MCF 10A (cell line): Measurements from ENCODE around the gene WFIKKN2. TPM values are rescaled to one million over a fixed set of nuclear protein-coding genes. Genes with fewer than 3 reads are reported as not detected.

Experiments
- BruUV-seq: library from RNA; stranded (reverse); fragments of 400-500 nt; replicated peaks from 2 replicates; lab custom pipeline; 2021; lab: Mats Ljungman, UMichigan
- CTCF ChIA-PET: fragments of 300-600 bp; sonication (Branson Sonifier 250); formaldehyde crosslinking; extraction: SDS; loops from one replicate; lab custom pipeline; 2021; ENCODE audit warnings: antibody characterized with exemption, inconsistent platforms; lab: Yijun Ruan, JAX
- POLR2A ChIA-PET: fragments of 300-600, 350-650 bp; sonication (Branson Sonifier 250); formaldehyde crosslinking; extraction: SDS; loops from one replicate; lab custom pipeline; 2020; ENCODE audit warnings: antibody characterized with exemption, inconsistent platforms; lab: Yijun Ruan, JAX
- DNase-seq: peaks from one replicate; pipeline ENCODE4 v3.0.0-alpha.2; 2018; ENCODE audit not compliant: unreplicated experiment
- H3K27ac Mint-ChIP-seq: one replicate; pipeline ENCODE4 v1.8.0; 2022; ENCODE audit warnings: mild to moderate bottlenecking, low read depth, mixed read lengths; ENCODE audit not compliant: unreplicated experiment
- H3K27me3 Mint-ChIP-seq: one replicate; pipeline ENCODE4 v1.8.0; 2022; ENCODE audit warnings: mixed read lengths; ENCODE audit not compliant: insufficient read depth, unreplicated experiment
- H3K36me3 Mint-ChIP-seq: one replicate; pipeline ENCODE4 v1.8.0; 2022; ENCODE audit warnings: mild to moderate bottlenecking, moderate library complexity, mixed read lengths; ENCODE audit not compliant: insufficient read depth, unreplicated experiment
- H3K4me1 Mint-ChIP-seq: one replicate; pipeline ENCODE4 v1.8.0; 2022; ENCODE audit warnings: mixed read lengths; ENCODE audit not compliant: insufficient read depth, unreplicated experiment
- H3K4me3 Mint-ChIP-seq: one replicate; pipeline ENCODE4 v1.8.0; 2022; ENCODE audit warnings: mild to moderate bottlenecking, moderate library complexity, mixed read lengths; ENCODE audit not compliant: unreplicated experiment
- H3K9me3 Mint-ChIP-seq: one replicate; pipeline ENCODE4 v1.8.0; 2022; ENCODE audit warnings: mixed read lengths; ENCODE audit not compliant: unreplicated experiment
- CTCF ChIP-seq: fragments of 200-600 bp; IDR thresholded peaks from one replicate; pipeline ENCODE4 v1.8.0; 2022; ENCODE audit warnings: antibody characterized with exemption, mild to moderate bottlenecking; ENCODE audit not compliant: unreplicated experiment
- intact Hi-C: fragments of 100-400 bp; cut with micrococcal nuclease; formaldehyde crosslinking; loops from 2 replicates; pipeline ENCODE4 v1.14.1; 2022
- total RNA-seq: library from RNA; stranded (reverse); gene quantifications from 2 replicates; pipeline ENCODE4 v1.2.3, GENCODE V29; 2022

The WFIKKN2 gene
- total RNA-seq, 1 experiment from 2014 or later: not detected

- H3K4me1 Mint-ChIP-seq: peaks cover 14% of the 10 kb centered on the region
- intact Hi-C loops: loop anchor here (1.0 to 5.0 kb wide), 4 partner anchors 59 to 360 kb away; partner anchors contain the start of genes ANKRD40 and SPATA20
- no peak for TF ChIP-seq CTCF
- H3K27me3 Mint-ChIP-seq: no peaks in the 10 kb centered on the region
- ChIA-PET POLR2A (interaction anchor here (0.8 to 2.9 kb wide), 2 partner anchors 44 to 59 kb away, joined by 3 to 23 read pairs; no protein-coding TSS in a partner anchor), CTCF (interaction anchor here (0.6 to 8.3 kb wide), 31 partner anchors 10 to 446 kb away, joined by 3 to 320 read pairs (median 5); no protein-coding TSS in a partner anchor)
- H3K27ac Mint-ChIP-seq: no peak overlapping the region
- BruUV-seq: no TSS peak
- DNase-seq: no peak
- H3K4me3 Mint-ChIP-seq: no peak overlapping the region
- H3K9me3 Mint-ChIP-seq: no peaks in the 10 kb centered on the region
- H3K36me3 Mint-ChIP-seq: no peaks in the 10 kb centered on the region
These were observed 7.2 kb downstream of the WFIKKN2 start for GRCh38 chr17:50842506-50843149.

- Mint-ChIP-seq H3K27ac (no peak overlapping the region), H3K36me3 (no peaks in the 10 kb centered on the region), H3K27me3 (no peaks in the 10 kb centered on the region), H3K9me3 (no peaks in the 10 kb centered on the region), H3K4me3 (no peak overlapping the region), H3K4me1 (peaks cover 14% of the 10 kb centered on the region)
- TF ChIP-seq CTCF: no peak
- no TSS peak for BruUV-seq
- intact Hi-C loops: loop anchor here (5.0 kb wide), 2 partner anchors 136 to 361 kb away; partner anchors contain the start of gene ANKRD40
- DNase-seq: no peak
- POLR2A ChIA-PET: interaction anchor here (0.9 to 2.9 kb wide), 2 partner anchors 59 to 109 kb away, joined by 3 to 23 read pairs; no protein-coding TSS in a partner anchor
- CTCF ChIA-PET: interaction anchor here (0.8 to 8.3 kb wide), 11 partner anchors 9 to 265 kb away, joined by 3 to 320 read pairs (median 9); no protein-coding TSS in a partner anchor
These were observed 7.9 kb downstream of the WFIKKN2 start for GRCh38 chr17:50843150-50843905.

- no TSS peak for BruUV-seq
- Mint-ChIP-seq H3K27me3 (no peaks in the 10 kb centered on the region), H3K9me3 (no peaks in the 10 kb centered on the region), H3K27ac (no peak overlapping the region), H3K36me3 (no peaks in the 10 kb centered on the region), H3K4me1 (peaks cover 14% of the 10 kb centered on the region), H3K4me3 (no peak overlapping the region)
- TF ChIP-seq CTCF: no peak
- no peak for DNase-seq
- ChIA-PET CTCF (interaction anchor here (0.8 to 8.3 kb wide), 7 partner anchors 8 to 264 kb away, joined by 3 to 320 read pairs (median 3); no protein-coding TSS in a partner anchor), POLR2A (interaction anchor here (0.6 to 1.6 kb wide), 3 partner anchors 23 to 113 kb away, joined by 3 to 5 read pairs (median 3); no protein-coding TSS in a partner anchor)
- intact Hi-C loops: loop anchor here (5.0 kb wide), 2 partner anchors 137 to 362 kb away; partner anchors contain the start of gene ANKRD40
These were observed 8.8 kb downstream of the WFIKKN2 start for GRCh38 chr17:50844117-50844700.
